Activated CD4-positive, alpha-beta T cell treated with anti-CD3 and anti-CD28 coated beads, Interleukin-2, Interleukin-4, amounts not matched to agents 100 ng/mL and 50 ng/mL, durations not matched to agents 16 hours and 8 hours (primary cell): ENCODE results near the gene SUGP2.
"Not testable (repeated sequence)": the region's sequence is repeated elsewhere in the genome, so short reads cannot be mapped to it uniquely, and the experiment has no call there.

Experiments used
- DNase-seq: peaks from one replicate; pipeline ENCODE4 v3.0.0-alpha.2; 2020; ENCODE audit warnings: low spot score

SUGP2 gene

GRCh38 chr19:18990128-18990708 lies 43.1 kb downstream of the SUGP2 start:
- no peak for DNase-seq

GRCh38 chr19:18989316-18989715 lies 44.0 kb downstream of the SUGP2 start:
- no peak for DNase-seq

- DNase-seq: no peak
Measured at GRCh38 chr19:18987456-18987855, 45.9 kb downstream of the SUGP2 start.

GRCh38 chr19:18985257-18985656 lies 48.1 kb downstream of the SUGP2 start:
- no peak for DNase-seq

GRCh38 chr19:18984251-18984650 lies 49.1 kb downstream of the SUGP2 start:
- no peak for DNase-seq

- DNase-seq: no peak
Measured at GRCh38 chr19:18982669-18983068, 50.6 kb downstream of the SUGP2 start.

GRCh38 chr19:18980432-18981020 lies 52.8 kb downstream of the SUGP2 start:
- DNase-seq: no peak

GRCh38 chr19:18978616-18979015 lies 54.7 kb downstream of the SUGP2 start:
- DNase-seq: no peak

GRCh38 chr19:18975869-18976268 lies 57.4 kb downstream of the SUGP2 start:
- no peak for DNase-seq

- DNase-seq: no peak
Measured at GRCh38 chr19:18975011-18975410, 58.3 kb downstream of the SUGP2 start.

GRCh38 chr19:18972851-18973250 lies 60.5 kb downstream of the SUGP2 start:
- DNase-seq: no peak

GRCh38 chr19:18972301-18972811 lies 61.0 kb downstream of the SUGP2 start:
- DNase-seq: no peak

GRCh38 chr19:18969931-18970659 lies 63.2 kb downstream of the SUGP2 start:
- DNase-seq: no peak

- DNase-seq: no peak
Measured at GRCh38 chr19:18967358-18968146, 65.8 kb downstream of the SUGP2 start.

GRCh38 chr19:18966307-18966706 lies 67.0 kb downstream of the SUGP2 start:
- DNase-seq: no peak

GRCh38 chr19:18964121-18964520 lies 69.2 kb downstream of the SUGP2 start:
- no peak for DNase-seq

GRCh38 chr19:18961767-18962620 lies 71.3 kb downstream of the SUGP2 start:
- no peak for DNase-seq

- DNase-seq: no peak
Measured at GRCh38 chr19:18960370-18960769, 72.9 kb downstream of the SUGP2 start.

GRCh38 chr19:18955042-18955441 lies 78.3 kb downstream of the SUGP2 start:
- no peak for DNase-seq

GRCh38 chr19:18954094-18954493 lies 79.2 kb downstream of the SUGP2 start:
- DNase-seq: no peak

- DNase-seq: not testable (repeated sequence)
Measured at GRCh38 chr19:18952364-18953003, 80.8 kb downstream of the SUGP2 start.
